ENCODE data around the gene FAM186B.

GRCh38 chr12:49641748-49642369 lies 36.4 kb upstream of the FAM186B start:
- no peak for TF ChIP-seq EZH2 (IDR thresholded peaks at IDR 0.05)
- no peak for TF ChIP-seq POLR2AphosphoS5 (IDR thresholded peaks at IDR 0.05; ENCODE audit: borderline replicate concordance, low read depth, low read length)
